Measurements from ENCODE around the gene CDS1. TPM values are rescaled to one million over a fixed set of nuclear protein-coding genes. Genes with fewer than 3 reads are reported as not detected.
"Not testable (repeated sequence)": the region's sequence is repeated elsewhere in the genome, so short reads cannot be mapped to it uniquely, and the experiment has no call there.

The CDS1 gene
- total and polyA plus RNA-seq, 8 donors = 2.7 to 7.1 (median 4.4) TPM

GRCh38 chr4:84661191-84661939, 78.4 kb downstream of the CDS1 start:
- TF ChIP-seq CTCF (IDR thresholded peaks at IDR 0.05) = no peak
- FAIRE-seq (no peak), ATAC-seq (no peak)

GRCh38 chr4:84664767-84665166, 81.8 kb downstream of the CDS1 start:
- intact Hi-C loops (cut with DNase I); H3K4me3 ChIP-seq; ATAC-seq; H3K36me3 ChIP-seq; H3K27me3 ChIP-seq; H3K4me1 ChIP-seq; H3K9me3 ChIP-seq; H3K27ac ChIP-seq; FAIRE-seq: not testable (repeated sequence)
- WGBS, 2 donors = 96 to 98% methylated on average over 18 to 19 of the region's 19 CpGs
- peak in 1 of 6 donors; percentile 50 for DNase-seq

More at GRCh38 chr4:84661191-84661939, 78.4 kb downstream of the CDS1 start:
- WGBS, 2 donors = 31 to 32% methylated on average over 4 of the region's 4 CpGs
- Histone ChIP-seq H3K27ac (no peak overlapping the region), H3K4me3 (no peak overlapping the region), H3K27me3 (no peaks in the 10 kb centered on the region), H3K9me3 (no peaks in the 10 kb centered on the region), H3K4me1 (no peaks in the 10 kb centered on the region), H3K36me3 (no peaks in the 10 kb centered on the region)
- no peak for DNase-seq
- intact Hi-C loops (cut with DNase I) = no loop called here

DNA sequence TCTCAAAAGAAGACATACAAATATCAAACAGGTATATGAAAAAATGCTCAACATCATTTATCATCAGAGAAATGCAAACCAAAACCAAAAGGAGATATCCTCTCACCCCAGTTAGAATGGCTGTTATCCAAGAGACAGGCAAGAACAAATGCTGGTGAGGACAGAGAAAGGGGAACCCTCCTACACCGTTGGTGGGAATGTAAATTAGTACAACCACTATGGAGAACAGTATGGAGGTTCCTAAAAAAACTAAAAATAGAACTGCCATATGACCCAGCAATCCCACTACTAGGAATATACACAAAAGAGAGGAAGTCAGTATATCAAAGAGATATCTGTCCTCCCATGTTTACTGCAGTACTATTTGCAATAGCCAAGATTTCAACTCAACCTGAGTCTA, 83.5 kb downstream of the CDS1 start:
- WGBS, 2 donors = 90 to 100% methylated on average over 1 of the region's 1 CpG
- Histone ChIP-seq H3K9me3 (no peaks in the 10 kb centered on the region), H3K36me3 (peaks cover 0 to 9% (median 0%) of the 10 kb centered on the region in 3 donors), H3K4me3 (no peak overlapping the region), H3K4me1 (no peaks in the 10 kb centered on the region), H3K27ac (no peak overlapping the region), H3K27me3 (no peaks in the 10 kb centered on the region)
- no peak for FAIRE-seq
- DNase-seq = no peak
- intact Hi-C loops (cut with DNase I) = no loop called here
- TF ChIP-seq CTCF (IDR thresholded peaks at IDR 0.05) = no peak
- no peak for ATAC-seq

DNA sequence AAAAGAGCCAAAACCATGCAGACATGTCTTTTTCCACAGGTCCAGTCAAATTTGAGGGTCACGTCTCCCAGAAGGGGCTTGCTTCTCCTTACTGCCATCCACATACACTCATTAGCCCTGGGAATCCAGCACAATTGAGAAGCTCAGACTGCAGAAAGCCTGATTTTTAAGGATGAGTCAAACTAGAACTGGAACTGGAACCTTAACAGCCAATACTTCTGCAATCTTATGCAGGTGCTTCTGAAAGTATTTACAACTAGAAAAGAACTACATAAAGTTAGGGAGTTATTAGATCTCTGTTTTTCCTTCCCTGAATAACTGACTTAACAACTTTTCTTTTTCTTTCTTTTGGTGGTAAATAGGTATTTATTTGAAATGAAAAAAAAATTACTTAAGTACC, 86.3 kb downstream of the CDS1 start:
- DNase-seq (no peak), ATAC-seq (no peak), FAIRE-seq (no peak)
- no peaks in the 10 kb centered on the region for H3K4me1 ChIP-seq
- 95 to 96% methylated on average over 1 of the region's 1 CpG for WGBS, 2 donors
- intact Hi-C loops (cut with DNase I) = no loop called here
- H3K27me3 ChIP-seq = no peaks in the 10 kb centered on the region
- H3K36me3 ChIP-seq = peaks cover 0 to 14% (median 0%) of the 10 kb centered on the region in 3 donors
- no peak for TF ChIP-seq CTCF (IDR thresholded peaks at IDR 0.05)
- H3K27ac ChIP-seq = no peak overlapping the region
- H3K4me3 ChIP-seq = no peak overlapping the region
- no peaks in the 10 kb centered on the region for H3K9me3 ChIP-seq

DNA sequence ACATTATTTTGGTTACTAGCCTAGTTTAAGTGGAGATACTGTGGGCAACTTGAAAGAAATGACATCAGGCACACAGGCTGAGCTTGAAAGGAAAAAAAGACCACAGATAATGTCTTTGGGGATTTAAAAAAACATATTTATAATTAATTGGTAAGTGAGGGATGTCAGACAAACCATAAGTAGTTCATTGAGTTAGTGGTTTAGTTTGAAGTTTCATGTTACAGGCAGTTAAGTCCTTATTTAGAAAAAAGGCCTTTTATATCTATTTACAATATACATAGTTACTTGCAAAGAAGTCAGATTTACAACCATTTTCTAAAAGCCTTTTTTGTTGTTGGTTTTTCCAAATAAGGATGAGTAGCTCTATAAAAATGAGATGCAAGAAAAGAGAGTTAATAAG, 89.2 kb downstream of the CDS1 start:
- no peaks in the 10 kb centered on the region for H3K4me1 ChIP-seq
- TF ChIP-seq CTCF (IDR thresholded peaks at IDR 0.05) = no peak
- no peak overlapping the region for H3K4me3 ChIP-seq
- intact Hi-C loops (cut with DNase I) = no loop called here
- H3K9me3 ChIP-seq = no peaks in the 10 kb centered on the region
- H3K27ac ChIP-seq = no peak overlapping the region
- peaks cover 0 to 34% (median 8%) of the 10 kb centered on the region in 3 donors for H3K36me3 ChIP-seq
- no peak for DNase-seq
- H3K27me3 ChIP-seq = no peaks in the 10 kb centered on the region
- no peak for ATAC-seq
- no peak for FAIRE-seq

All from pancreas (tissue), 10 donors.